ENCODE results near the gene CRYBB1.

DNA sequence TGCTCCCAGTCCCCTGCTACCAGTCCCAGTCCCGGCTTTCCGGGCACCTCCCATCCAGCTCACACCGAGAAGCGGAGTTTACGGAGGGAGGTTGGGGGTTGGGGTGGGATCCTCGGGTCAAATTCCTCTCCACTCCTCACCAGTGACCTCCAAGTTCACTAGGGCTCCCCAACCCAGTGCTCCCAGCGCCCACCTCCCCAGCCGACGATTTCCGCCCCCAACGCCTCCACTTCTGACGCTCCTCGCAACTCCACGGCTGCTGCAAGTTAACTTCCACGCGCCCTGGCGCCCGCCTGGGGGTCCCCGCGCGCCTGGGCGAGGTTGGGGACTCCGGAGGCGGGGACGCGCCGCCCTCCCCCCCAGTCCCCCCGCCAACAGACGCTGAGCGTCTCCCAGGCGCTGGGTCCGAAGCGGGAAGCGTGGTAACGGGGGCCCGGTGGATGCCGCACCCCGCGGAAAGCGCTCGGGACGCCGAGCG lies 28.4 kb downstream of the CRYBB1 start:
- TF ChIP-seq, protein P1, sequence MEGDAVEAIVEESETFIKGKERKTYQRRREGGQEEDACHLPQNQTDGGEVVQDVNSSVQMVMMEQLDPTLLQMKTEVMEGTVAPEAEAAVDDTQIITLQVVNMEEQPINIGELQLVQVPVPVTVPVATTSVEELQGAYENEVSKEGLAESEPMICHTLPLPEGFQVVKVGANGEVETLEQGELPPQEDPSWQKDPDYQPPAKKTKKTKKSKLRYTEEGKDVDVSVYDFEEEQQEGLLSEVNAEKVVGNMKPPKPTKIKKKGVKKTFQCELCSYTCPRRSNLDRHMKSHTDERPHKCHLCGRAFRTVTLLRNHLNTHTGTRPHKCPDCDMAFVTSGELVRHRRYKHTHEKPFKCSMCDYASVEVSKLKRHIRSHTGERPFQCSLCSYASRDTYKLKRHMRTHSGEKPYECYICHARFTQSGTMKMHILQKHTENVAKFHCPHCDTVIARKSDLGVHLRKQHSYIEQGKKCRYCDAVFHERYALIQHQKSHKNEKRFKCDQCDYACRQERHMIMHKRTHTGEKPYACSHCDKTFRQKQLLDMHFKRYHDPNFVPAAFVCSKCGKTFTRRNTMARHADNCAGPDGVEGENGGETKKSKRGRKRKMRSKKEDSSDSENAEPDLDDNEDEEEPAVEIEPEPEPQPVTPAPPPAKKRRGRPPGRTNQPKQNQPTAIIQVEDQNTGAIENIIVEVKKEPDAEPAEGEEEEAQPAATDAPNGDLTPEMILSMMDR (IDR thresholded peaks at IDR 0.05), result no peak
- TF ChIP-seq POLR2AphosphoS5 (IDR thresholded peaks at IDR 0.05; ENCODE audit: insufficient read depth in 1 of 2, low read depth in 1 of 2) (no peak), POLR2A (IDR thresholded peaks at IDR 0.05) (no peak)
